Endothelial cell (in vitro differentiated cells): ENCODE results near the gene SLC6A12. TPM values are rescaled to one million over a fixed set of nuclear protein-coding genes. Genes with fewer than 3 reads are reported as not detected.

Experiments used
- DNase-seq: peaks from one replicate; pipeline ENCODE4 v3.0.0; 2021; ENCODE audit warnings: low spot score
- H3K27ac Mint-ChIP-seq: one replicate; pipeline ENCODE4 v1.8.0; 2021; ENCODE audit warnings: mixed read lengths, inconsistent platforms; ENCODE audit not compliant: unreplicated experiment
- H3K27me3 Mint-ChIP-seq: one replicate; pipeline ENCODE4 v1.8.0; 2021; ENCODE audit warnings: mild to moderate bottlenecking, moderate library complexity, mixed read lengths, inconsistent platforms; ENCODE audit not compliant: unreplicated experiment
- H3K36me3 Mint-ChIP-seq: one replicate; pipeline ENCODE4 v1.8.0; 2021; ENCODE audit warnings: mild to moderate bottlenecking, low read depth, mixed read lengths, inconsistent platforms; ENCODE audit not compliant: unreplicated experiment
- H3K4me1 Mint-ChIP-seq: one replicate; pipeline ENCODE4 v1.8.0; 2021; ENCODE audit warnings: mild to moderate bottlenecking, mixed read lengths, inconsistent platforms; ENCODE audit not compliant: unreplicated experiment
- H3K4me3 Mint-ChIP-seq: one replicate; pipeline ENCODE4 v1.8.0; 2021; ENCODE audit warnings: mild to moderate bottlenecking, mixed read lengths, inconsistent platforms; ENCODE audit not compliant: unreplicated experiment
- H3K9me3 Mint-ChIP-seq: one replicate; pipeline ENCODE4 v1.8.0; 2021; ENCODE audit warnings: mixed read lengths, inconsistent platforms; ENCODE audit not compliant: unreplicated experiment
- total RNA-seq: library from RNA; stranded (reverse); fragmentation: NEBNext Ultra II Directional; extraction: Animal tissue kit (Norgen Biotek cat#: 25700); gene quantifications from one replicate; pipeline ENCODE4 v1.2.1, GENCODE V29; 2021; ENCODE audit not compliant: unreplicated experiment
- TF ChIP-seq, protein P1 (sequence below): fragments of 200-600 bp; sonication (generic); IDR thresholded peaks from one replicate; pipeline ENCODE4 v1.5.0; 2021; ENCODE audit warnings: antibody characterized with exemption; ENCODE audit not compliant: unreplicated experiment

The SLC6A12 gene
- total RNA-seq, 1 donor from 2014 or later: 0.26 TPM

GRCh38 chr12:185576-185955 is 28.4 kb downstream of the SLC6A12 start:
- Mint-ChIP-seq H3K4me3 (no peak overlapping the region), H3K4me1 (peaks cover 8% of the 10 kb centered on the region), H3K27ac (no peak overlapping the region), H3K9me3 (no peaks in the 10 kb centered on the region), H3K27me3 (peaks cover 12% of the 10 kb centered on the region), H3K36me3 (peaks cover 4% of the 10 kb centered on the region)
- no peak for DNase-seq
- TF ChIP-seq, protein P1, sequence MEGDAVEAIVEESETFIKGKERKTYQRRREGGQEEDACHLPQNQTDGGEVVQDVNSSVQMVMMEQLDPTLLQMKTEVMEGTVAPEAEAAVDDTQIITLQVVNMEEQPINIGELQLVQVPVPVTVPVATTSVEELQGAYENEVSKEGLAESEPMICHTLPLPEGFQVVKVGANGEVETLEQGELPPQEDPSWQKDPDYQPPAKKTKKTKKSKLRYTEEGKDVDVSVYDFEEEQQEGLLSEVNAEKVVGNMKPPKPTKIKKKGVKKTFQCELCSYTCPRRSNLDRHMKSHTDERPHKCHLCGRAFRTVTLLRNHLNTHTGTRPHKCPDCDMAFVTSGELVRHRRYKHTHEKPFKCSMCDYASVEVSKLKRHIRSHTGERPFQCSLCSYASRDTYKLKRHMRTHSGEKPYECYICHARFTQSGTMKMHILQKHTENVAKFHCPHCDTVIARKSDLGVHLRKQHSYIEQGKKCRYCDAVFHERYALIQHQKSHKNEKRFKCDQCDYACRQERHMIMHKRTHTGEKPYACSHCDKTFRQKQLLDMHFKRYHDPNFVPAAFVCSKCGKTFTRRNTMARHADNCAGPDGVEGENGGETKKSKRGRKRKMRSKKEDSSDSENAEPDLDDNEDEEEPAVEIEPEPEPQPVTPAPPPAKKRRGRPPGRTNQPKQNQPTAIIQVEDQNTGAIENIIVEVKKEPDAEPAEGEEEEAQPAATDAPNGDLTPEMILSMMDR: no peak

- Mint-ChIP-seq H3K27me3 (peaks cover 15% of the 10 kb centered on the region), H3K9me3 (no peaks in the 10 kb centered on the region), H3K36me3 (peaks cover 4% of the 10 kb centered on the region), H3K4me3 (no peak overlapping the region), H3K27ac (no peak overlapping the region), H3K4me1 (peaks cover 13% of the 10 kb centered on the region)
- DNase-seq: no peak
- TF ChIP-seq, protein P1: no peak
Observed at GRCh38 chr12:184811-185575, 29.0 kb downstream of the SLC6A12 start.

- TF ChIP-seq, protein P1: no peak
- peaks cover 20% of the 10 kb centered on the region for H3K27me3 Mint-ChIP-seq
- H3K36me3 Mint-ChIP-seq: peaks cover 4% of the 10 kb centered on the region
- H3K4me3 Mint-ChIP-seq: no peak overlapping the region
- no peak for DNase-seq
- H3K27ac Mint-ChIP-seq: no peak overlapping the region
- no peaks in the 10 kb centered on the region for H3K9me3 Mint-ChIP-seq
- peaks cover 22% of the 10 kb centered on the region for H3K4me1 Mint-ChIP-seq
Observed at GRCh38 chr12:182381-182892, 31.5 kb downstream of the SLC6A12 start.

DNA sequence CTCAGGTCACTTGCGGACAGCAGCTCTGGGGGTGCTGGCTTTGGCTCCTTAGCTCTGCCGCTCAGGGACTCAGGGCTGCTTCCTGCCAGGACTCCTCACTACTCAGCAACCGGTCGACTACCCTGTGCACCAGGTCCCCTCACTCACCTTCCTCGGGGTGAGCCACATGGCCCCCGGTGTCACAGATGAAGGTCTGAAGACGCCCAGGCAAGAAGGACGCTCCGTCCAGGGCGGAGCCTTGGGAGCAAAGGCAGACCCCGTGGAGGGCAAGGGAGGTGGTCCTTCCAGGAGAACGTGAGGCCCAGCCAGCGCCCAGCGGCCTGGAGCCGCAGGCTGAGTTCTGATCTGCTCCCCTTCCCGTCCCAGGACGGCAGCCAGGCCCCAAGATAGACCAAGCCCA is 32.0 kb downstream of the SLC6A12 start:
- no peaks in the 10 kb centered on the region for H3K9me3 Mint-ChIP-seq
- TF ChIP-seq, protein P1: no peak
- no peak for DNase-seq
- H3K27me3 Mint-ChIP-seq: peaks cover 17% of the 10 kb centered on the region
- H3K27ac Mint-ChIP-seq: no peak overlapping the region
- H3K4me3 Mint-ChIP-seq: no peak overlapping the region
- H3K4me1 Mint-ChIP-seq: peaks cover 20% of the 10 kb centered on the region
- peaks cover 4% of the 10 kb centered on the region for H3K36me3 Mint-ChIP-seq

DNA sequence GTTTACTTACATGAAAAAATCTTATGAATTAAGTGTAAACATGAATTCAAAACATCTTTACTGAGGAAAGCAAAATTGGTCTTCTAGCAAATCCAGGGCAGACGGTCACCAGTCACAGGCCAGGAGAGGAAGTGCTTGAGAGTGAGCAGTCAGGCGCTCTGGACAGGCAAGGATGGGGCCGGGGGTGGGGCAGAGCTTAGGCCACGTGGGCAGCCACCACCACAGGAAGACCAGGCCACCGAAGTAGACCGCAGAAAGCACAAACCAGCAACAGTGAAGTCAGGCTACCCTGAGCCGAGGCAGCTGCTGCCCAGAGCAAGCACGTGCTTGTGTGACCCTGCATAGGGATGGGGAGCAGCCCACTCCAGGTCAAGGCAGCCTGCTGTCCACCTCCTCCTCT is 33.5 kb downstream of the SLC6A12 start:
- Mint-ChIP-seq H3K4me3 (no peak overlapping the region), H3K27ac (no peak overlapping the region)
- TF ChIP-seq, protein P1: no peak

More for the DNA sequence above, 33.5 kb downstream of the SLC6A12 start:
- DNase-seq: no peak
- Mint-ChIP-seq H3K4me1 (peaks cover 20% of the 10 kb centered on the region), H3K36me3 (peaks cover 8% of the 10 kb centered on the region), H3K9me3 (no peaks in the 10 kb centered on the region), H3K27me3 (peaks cover 17% of the 10 kb centered on the region)
